GM18907 (cell line): ENCODE results near the gene NR1D2.

ENCODE experiments used
- ATAC-seq: cut with Tn5 transposase; IDR thresholded peaks from one replicate; pipeline ENCODE4 v1.9.1; 2021; ENCODE audit warnings: mild to moderate bottlenecking, moderate library complexity; ENCODE audit not compliant: unreplicated experiment

Gene NR1D2

DNA sequence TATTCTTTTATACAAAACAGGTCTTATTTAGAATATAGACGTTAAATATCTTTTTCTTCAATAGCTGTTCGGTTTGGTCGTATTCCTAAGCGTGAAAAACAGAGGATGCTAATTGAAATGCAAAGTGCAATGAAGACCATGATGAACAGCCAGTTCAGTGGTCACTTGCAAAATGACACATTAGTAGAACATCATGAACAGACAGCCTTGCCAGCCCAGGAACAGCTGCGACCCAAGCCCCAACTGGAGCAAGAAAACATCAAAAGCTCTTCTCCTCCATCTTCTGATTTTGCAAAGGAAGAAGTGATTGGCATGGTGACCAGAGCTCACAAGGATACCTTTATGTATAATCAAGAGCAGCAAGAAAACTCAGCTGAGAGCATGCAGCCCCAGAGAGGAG, 16.8 kb downstream of the NR1D2 start:
- ATAC-seq = no peak

GRCh38 chr3:23964537-23965235, 19.6 kb downstream of the NR1D2 start:
- no peak for ATAC-seq

DNA sequence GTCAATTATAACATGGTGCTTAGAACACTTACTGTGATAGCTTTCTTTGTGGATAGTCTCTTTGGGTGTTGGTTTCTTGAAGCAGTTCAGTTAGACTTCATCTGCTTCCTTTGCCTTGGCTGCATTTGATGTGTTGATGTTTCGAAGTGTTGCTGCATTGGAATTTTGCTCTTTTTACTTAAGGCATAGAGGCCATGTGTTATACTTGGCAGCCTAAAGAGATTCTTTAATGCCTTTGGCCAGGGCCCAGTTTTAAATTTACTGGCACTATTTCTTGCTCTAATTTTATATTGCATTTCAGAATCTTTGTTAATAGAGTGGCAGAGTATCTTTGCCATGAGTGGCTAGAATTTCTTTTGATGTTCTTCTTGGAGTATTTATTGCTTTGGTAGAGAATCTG, 21.2 kb downstream of the NR1D2 start:
- no peak for ATAC-seq

GRCh38 chr3:23968463-23969184, 23.5 kb downstream of the NR1D2 start:
- ATAC-seq = no peak

DNA sequence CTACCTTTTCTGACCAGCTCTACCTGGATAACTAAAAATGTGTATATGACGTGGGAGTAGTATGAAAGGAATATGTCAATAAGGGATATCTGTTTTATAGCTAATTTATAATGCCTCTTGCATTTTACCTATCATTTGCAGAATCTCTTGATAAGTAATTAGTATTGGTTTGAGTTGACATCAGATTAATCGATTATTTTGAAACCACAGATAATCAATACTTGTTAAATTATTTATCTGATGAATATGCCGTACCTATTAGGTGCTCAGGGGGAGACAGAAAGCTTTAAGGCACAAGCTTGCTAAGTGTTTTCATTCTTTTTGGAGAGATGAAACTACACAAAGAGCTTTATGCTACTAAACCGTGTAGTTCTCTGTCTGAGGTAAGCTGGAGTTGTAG, 24.3 kb downstream of the NR1D2 start:
- ATAC-seq = no peak

DNA sequence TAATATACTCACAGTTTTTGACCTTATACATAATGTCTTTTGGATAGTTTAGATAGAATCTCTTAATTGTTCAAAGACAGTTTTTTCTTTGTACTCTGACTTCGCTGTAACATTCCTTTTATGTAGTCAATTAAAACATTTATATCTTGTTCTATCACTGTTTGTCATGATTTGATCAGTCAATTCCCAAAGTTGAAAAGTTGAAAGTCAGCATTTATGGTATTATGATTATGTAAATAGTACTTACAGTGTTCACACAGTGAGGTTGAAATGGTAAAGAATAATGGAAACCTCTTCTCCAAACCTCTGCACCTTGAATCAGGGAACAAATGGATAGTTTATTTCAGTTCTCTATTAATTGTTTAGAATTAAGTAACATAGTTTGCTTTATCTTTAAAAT, 26.6 kb downstream of the NR1D2 start:
- no peak for ATAC-seq

GRCh38 chr3:23976555-23976954, 31.5 kb downstream of the NR1D2 start:
- no peak for ATAC-seq

DNA sequence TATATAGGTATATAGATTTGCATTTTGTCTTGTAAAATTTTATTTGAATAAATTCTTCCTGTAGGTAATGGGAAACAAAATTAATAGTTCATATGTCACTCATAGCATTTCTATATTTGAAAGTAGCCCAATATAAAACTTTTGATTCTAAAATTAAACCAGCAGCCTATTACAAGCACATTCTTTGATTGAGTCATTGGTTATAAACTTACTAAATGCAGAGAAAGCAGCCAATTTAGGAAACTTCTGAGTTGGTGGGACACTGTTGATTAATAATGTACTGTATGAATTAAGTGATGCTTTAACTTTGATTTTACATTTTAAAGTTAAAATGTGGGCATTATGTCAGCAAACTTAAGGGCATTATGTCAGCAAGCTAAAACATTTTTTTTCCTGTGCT, 34.5 kb downstream of the NR1D2 start:
- no peak for ATAC-seq

- ATAC-seq = no peak
These were observed 36.0 kb downstream of the NR1D2 start for GRCh38 chr3:23981136-23981535.

GRCh38 chr3:23981955-23982354, 36.9 kb downstream of the NR1D2 start:
- ATAC-seq = no peak

GRCh38 chr3:23984934-23985333, 39.8 kb downstream of the NR1D2 start:
- ATAC-seq = no peak

- peak; percentile 43 for ATAC-seq
These were observed 40.9 kb downstream of the NR1D2 start for GRCh38 chr3:23985747-23986544.

DNA sequence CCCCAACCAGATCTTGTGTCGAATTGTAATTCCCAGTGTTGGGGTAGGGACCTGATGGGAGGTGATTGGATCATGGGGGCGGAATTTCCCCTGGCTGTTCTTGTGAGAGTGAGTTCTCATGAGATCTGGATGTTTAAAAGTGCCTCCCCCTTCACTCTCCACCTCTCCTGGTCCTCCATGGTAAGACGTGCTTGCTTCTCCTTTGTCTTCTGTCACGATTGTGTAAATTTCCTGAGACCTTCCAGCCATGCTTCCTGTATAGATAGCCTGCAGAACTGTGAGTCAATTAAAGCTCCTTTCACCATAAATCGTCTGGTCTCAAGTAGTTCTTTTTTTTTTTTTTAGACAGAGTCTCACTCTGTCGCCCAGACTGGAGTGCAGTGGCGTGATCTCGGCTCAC, 42.3 kb downstream of the NR1D2 start:
- no peak for ATAC-seq

DNA sequence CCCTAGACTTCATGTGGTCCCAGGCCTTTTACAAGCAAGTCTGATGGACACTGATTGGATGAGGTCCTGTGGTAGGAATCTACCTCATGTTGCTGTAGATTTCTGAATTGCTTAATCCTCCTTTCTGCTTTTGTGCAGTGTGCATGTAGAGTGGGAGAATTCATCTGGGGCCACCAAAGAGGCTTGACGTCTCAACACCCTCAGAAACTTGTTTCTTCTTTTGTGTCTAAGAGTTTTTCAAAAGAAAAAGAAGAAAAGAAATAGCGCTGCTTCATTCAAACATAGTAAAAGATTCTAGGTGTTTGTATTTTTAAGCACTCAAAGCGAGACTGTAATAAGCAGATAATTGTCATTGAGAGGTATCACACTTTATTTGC, 46.2 kb downstream of the NR1D2 start:
- no peak for ATAC-seq

DNA sequence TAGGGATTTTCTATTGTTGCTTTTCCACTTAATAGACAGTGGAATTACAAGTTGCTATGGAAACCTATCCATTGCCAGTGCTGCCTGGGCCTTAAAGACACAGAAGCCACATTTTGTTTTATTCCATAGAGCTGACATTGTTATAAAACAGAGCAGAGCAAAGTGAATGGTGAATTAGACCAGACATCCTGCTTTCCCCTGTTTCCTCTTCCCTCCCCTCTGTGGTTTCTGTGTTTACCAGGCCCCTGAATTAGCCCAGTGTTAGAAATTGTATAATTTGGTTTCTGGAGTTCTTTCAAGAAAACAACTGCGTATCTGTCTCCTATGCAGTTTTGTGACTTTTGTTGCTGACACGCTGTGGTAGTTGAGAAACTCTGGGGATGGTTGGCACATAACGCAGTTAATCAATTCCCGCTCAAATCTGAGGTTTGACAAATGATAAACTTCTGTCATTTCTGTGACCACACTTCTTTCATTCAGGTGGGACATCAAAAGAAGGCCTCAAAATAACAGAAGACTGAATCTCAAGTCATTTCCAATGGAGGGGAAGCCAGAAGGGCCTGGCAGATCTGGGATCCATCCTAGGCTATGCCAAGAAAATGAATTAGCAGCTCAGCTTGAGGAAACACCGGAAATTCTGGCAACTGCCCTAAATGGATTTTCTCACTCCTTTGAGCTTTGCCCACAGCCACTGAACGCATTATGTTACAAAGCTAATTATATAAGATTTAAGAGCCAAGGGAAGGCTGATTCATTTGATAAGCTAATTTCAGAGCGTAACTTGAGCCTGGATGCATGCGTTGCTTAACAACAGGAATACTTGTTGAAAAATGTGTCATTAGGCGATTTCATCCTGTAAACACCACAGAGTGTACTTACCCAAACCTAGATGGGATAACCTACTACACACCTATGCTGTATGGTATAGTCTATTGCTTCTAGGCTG, 46.9 kb downstream of the NR1D2 start:
- ATAC-seq = peak; percentile 45

DNA sequence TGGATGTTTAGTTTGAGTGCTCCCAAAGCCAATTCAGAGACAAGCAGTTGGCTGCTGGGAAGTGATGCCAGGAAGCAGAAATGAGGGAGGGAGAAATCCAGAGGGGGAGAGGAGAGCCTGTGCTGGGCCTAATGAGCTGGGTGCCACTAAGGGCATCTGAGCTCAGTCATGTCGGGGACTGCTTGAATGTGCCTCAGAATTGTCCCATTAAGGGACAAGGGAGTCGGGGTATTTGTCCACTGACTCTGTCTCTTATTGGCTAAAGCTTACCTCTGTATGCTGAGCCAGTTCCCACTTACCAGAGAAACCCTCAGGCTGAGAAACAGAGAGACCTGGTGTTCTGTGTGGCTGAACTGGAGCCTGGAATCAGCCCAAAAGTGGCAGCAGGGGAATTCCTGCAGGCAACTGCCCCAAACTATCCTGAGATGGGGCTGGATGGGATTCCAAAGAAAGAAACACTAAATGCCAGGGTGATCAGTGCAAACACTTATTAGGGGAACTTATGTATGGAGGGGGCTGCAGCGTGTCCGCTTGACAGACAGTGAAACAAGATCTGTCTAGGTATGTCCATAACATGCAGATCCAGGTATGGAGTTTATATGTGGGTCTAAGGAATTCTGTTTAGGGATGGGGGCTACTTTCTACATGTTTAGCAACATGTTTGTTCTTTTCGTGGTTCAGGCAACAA, 48.6 kb downstream of the NR1D2 start:
- ATAC-seq = no peak

- ATAC-seq = no peak
These were observed 49.1 kb downstream of the NR1D2 start for GRCh38 chr3:23994244-23994569.

- ATAC-seq = no peak
These were observed 50.1 kb downstream of the NR1D2 start for GRCh38 chr3:23995219-23995618.

- ATAC-seq = no peak
These were observed 51.0 kb downstream of the NR1D2 start for GRCh38 chr3:23996095-23996524.

DNA sequence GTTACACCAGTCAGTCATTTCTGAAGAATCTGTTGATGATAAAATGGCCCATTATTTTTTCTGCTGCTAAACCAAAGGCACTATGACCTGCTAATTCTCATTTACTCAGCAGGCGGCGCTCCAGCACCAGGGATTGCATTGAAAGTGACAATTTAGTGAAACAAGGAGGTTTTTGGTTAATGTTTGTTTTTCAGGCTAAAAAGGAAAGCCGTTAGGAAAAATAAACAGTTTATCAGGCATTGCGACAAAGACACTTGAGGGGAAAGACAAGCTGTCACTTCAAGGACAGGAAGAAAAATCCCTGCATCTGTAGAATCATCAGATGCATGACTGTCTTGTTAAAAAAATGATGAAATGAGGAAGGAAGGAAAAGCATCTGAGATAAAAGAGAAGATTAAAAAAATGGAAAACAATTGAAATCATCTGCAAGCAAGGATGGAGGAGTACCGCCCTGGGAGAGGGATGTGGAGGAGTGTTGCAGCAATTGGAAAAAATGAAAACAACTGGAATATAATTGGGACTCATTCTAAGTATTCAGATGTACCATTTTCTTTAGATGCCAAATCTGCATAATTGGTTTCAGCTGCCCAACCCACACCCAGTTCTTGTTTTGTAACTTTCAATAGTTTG, 54.0 kb downstream of the NR1D2 start:
- ATAC-seq = peak; percentile 76
